LHCN-M2 (cell line): Measurements from ENCODE around the gene WDR59. TPM values are rescaled to one million over a fixed set of nuclear protein-coding genes. Genes with fewer than 3 reads are reported as not detected.

Experiments
- total RNA-seq: library from RNA; depleted of rRNA; stranded (reverse); fragments of >200 nt; gene quantifications from 2 replicates; pipeline ENCODE4 v1.2.3, GENCODE V29; 2014; rRNA removed

WDR59 gene
- total RNA-seq, 1 experiment from 2014 or later = 10.0 TPM

Other genes with a start within 250 kb of the WDR59 start
- 0.06 TPM in 1 of 2 replicates, not detected in the other for gene FA2H, start 210.3 kb downstream of the WDR59 start, total RNA-seq
- gene ZNRF1, start 13.9 kb upstream of the WDR59 start, total RNA-seq = 16.8 and 17.2 TPM in 2 replicates
- 0.11 TPM in 1 of 2 replicates, not detected in the other for gene LDHD, start 131.7 kb upstream of the WDR59 start, total RNA-seq
- gene ZFP1, start 163.4 kb upstream of the WDR59 start, total RNA-seq = 11.9 and 13.0 TPM in 2 replicates
- gene CTRB2, start 222.0 kb upstream of the WDR59 start, total RNA-seq = not detected in 2 replicates
- gene CTRB1, start 233.9 kb upstream of the WDR59 start, total RNA-seq = not detected in 2 replicates